Hypothalamus (tissue), 51 donors: ENCODE measurements around the gene CMPK1.
"Not testable (repeated sequence)": the region's sequence is repeated elsewhere in the genome, so short reads cannot be mapped to it uniquely, and the experiment has no call there.

Experiments used
- DNase-seq, 51 donors: peaks; one replicate each; lab custom pipeline; 2025; lab: John Stamatoyannopoulos, UW

Gene CMPK1

GRCh38 chr1:47337350-47337749 is 3.8 kb downstream of the CMPK1 start:
- DNase-seq = no peak

GRCh38 chr1:47338249-47339077 is 4.9 kb downstream of the CMPK1 start:
- DNase-seq = no peak

- DNase-seq = no peak
These were observed 6.6 kb downstream of the CMPK1 start for GRCh38 chr1:47340227-47340626.

DNA sequence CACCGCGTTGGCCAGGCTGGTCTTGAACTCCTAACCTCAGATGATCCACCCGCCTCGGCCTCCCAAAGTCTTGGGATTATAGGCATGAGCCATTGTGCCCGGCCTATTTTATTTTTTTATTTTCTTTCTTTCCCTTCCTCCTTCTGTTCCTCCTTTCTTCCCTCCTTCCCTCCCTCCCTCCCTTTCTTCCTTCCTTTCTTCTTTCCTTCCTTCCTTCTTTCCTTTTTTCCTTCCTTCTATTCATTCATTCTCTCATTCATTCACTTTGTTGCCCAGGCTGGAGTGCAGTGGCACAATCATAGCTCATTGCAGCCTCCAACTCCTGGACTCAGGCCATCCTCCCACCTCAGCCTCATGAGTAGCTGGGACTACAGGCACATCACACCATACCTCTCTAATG is 13.4 kb downstream of the CMPK1 start:
- not testable (repeated sequence) for DNase-seq

- no peak for DNase-seq
These were observed 14.1 kb downstream of the CMPK1 start for GRCh38 chr1:47347735-47348134.

DNA sequence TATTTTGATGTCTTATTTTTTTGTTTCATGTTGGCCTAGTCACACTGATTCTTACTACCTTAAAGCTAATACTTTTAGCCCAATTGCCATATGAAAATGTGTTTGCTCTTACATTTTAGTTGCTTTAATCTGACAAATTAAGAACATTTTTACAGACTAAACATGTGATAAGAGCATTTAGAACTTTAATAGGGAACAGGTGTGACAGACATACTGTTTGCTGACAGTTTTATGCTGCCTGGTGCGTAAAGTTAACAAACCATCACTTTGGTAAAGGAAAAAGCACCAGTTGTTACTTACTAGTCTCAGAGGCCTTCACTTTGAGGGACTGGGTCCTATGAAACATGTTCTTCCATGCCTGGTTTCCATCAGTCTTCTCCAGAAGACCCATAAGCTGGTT is 14.7 kb downstream of the CMPK1 start:
- DNase-seq = no peak

DNA sequence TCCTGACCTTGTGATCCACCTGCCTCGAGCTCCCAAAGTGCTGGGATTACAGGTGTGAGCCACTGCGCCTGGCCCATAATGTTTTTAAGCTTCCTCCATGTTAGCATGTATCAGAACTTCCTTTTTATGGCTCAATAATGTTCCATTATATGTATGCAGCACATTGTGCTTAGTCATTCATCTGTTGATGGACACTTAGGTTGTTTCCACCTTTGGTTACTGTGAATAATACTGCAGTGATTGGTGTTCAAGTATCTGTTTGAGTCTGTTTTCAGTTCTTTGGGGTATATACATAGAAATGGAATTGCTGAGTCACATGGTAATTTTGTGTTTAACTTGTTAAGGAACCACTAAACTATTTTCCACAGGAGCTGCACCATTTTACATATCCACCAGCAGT is 17.7 kb downstream of the CMPK1 start:
- DNase-seq = no peak

- DNase-seq = no peak
These were observed 27.8 kb downstream of the CMPK1 start for GRCh38 chr1:47361380-47361779.

DNA sequence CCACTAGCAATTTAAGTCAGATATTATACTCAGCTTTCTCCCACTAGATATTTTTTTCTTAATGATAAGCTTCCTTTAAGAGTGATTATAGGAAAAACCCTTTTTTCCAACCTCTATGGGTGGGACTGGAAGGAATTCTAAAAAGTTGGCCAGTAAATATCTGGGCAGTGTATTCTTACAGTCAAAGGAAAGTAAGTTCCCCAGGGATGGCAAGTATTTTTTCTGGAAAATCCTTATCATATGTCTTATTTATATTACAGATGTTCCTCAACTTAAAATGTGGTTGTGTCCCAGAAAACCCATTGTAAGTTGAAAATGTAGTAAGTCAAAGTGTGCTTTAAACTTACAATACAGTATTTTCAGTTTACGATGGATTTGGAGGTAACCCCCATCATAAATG is 29.2 kb downstream of the CMPK1 start:
- DNase-seq = no peak

DNA sequence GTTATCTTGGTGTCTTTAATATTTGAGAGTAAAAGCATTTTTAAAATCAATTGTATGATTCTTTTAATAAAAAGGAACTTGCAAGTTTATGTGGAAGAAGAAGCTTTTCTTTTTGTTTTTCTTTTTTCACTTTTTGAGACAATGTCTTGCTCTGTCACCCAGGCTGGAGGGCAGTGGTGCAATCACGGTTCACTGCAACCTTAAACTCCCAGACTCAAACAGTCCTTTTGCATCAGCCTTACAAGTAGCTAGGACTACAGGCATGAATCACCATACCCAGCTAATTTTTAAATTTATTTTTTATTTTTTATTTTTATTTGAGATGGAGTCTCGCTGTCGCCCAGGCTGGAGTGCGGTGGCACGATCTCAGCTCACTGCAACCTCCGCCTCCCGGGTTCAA is 34.1 kb downstream of the CMPK1 start:
- DNase-seq = no peak

GRCh38 chr1:47371016-47371517 is 37.5 kb downstream of the CMPK1 start:
- DNase-seq = no peak

GRCh38 chr1:47374501-47374900 is 40.9 kb downstream of the CMPK1 start:
- DNase-seq = no peak

DNA sequence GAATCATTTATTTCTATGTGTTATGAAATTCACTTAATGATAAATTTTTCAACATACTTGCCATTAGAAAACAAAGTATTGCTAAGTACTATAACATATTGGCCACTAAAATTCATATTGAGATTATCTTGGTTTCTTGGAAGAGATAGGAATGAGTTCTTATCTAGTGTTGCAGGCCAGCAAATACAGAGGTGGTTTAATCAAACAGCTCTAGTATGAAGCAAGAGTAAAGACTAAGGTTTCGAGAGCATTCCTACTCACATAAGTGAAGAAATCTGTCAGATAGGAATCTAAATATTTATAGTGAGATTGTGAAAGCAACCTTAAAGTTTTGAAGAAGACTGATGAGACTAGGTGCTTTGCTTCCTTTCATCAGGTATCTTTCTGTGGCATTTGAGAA is 44.6 kb downstream of the CMPK1 start:
- no peak for DNase-seq

DNA sequence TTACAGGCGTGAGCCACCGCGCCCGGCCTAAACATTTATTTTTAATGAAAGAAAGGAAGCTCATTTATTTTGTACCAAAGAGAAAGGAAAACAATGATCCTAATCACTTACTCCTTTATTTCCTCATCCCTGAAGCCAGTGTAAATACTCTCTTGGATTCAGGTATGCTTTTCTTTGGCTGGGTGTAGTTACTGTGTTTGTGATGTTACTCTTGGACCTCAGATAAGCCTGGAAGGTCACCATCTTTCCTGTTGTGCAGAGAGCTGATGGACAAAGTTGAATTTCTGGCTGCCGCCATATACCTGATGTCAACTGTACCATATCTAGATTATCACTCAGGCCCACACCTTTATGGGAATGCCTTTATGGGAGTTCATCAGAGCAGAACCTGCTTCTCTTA is 47.1 kb downstream of the CMPK1 start:
- DNase-seq = no peak

DNA sequence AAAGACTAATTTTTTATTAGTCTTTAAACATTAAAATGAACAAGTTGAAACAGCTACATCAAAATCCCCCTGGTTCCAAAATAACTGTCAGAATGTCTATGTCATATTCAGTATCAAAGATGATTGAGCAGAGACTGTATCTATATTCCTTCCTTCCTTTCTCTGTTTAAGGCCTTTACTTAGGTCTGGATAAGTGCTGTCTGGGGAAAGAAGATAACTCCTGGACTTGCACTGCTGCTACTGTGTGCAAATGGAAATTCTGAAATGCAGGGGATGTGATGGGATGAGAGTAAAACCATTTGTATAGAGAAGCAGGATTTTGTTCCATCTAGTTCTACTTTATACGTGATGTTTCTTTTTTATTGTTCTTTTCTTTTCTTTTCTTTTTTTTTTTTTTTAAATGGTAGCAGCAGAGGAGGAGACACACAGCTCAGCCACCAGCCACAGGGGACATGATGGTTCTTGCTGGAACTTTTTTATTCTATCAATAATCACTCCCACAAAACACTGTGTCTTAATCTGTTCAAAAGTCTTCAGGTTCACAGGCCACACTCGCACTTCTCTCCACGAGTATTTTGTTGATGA is 48.9 kb downstream of the CMPK1 start:
- DNase-seq = no peak

DNA sequence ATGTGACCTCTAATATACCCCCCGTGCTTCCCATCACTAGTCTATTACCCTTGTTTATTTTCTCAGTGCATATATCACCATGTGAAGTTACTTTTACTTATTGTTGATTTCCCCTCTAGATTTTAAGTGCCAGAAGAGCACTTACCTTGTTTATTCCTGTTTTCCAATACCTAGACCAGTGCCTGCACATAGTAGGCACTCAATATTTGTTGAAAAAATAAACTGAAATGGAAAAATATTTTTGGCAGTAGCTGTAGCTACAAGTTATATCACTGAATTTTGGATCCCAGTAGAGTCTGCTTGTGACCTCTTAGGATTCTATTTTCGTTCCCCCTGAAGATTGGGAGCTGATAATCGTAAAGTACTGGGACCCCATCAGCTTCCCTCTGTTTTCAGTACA is 50.5 kb downstream of the CMPK1 start:
- no peak for DNase-seq

GRCh38 chr1:47385020-47385419 is 51.4 kb downstream of the CMPK1 start:
- no peak for DNase-seq

GRCh38 chr1:47386268-47386667 is 52.7 kb downstream of the CMPK1 start:
- no peak for DNase-seq

DNA sequence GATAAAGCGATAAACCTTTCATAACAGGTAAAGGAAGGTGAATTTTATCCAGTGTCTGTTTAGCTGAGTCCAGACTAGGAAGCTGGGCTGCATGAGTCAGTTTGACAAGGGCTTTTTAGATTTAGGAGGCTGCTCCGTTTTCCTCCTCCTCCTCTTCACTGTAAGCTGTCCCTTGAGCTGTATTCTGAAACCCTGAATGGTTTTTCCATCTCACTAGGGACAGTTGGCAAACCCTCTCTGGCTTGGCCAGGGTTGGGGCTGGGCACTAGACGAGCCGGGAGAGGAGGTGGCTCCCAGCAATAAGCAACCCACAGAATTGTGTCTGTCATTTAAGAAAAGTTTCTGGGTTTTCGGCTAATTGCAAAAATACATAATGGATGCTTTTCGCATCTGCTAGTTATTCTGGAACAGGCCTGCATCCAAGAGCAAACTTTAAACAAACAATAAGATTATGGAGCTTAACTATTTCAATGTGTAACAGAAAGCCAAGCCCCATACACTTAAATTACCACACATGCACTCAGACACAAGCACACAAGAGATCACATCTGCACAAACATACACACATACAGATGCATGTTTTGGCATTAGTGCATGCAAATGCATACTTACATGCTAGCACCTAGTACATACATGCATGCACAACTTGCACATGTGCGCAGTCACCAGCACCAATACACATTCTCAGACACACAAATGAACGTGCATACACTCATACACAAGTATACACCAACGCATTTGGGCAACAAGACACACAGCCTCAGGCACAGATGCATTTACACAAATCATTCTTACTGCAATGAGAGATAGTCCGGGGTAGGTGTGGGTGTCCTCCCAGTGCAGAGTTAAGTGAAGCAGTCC is 54.7 kb downstream of the CMPK1 start:
- no peak for DNase-seq

DNA sequence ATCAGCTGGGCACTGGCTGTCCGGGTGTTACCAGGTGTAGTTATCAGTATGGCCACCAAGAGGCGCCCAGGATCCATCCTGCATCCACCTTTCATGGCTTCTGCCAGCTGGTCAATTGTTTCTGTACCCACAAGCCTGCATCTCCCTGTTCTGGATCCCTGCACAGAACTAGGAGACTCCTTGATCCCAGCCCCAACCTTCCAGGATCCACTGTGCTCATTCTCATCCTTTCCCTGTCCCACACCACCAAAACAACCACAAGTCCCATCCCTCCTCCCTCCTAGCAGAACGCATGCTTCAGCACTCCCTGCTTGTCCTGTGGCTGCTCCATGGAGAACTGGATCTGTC is 55.3 kb downstream of the CMPK1 start:
- DNase-seq = peak in 34 of 51 donors; percentile 1 to 51 (median 16)

DNA sequence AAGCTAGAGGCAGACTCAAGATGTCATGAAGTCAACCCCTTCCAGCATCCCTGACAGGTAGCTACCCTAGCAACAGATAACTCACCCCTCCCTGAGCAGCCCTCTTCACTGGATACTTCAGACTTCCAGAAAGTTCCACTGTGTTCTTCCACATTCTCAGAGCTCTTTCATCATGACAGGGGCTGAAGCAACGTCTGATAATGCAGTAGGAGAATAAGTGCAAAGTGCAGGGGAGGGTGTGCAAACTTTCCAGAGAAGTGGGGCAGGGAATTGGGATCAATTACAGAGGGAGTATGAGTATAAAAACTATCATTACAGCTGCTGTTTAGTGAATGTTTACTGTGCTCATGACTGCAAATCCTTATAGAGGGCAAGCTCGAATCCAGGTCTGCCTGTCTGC is 56.1 kb downstream of the CMPK1 start:
- DNase-seq = no peak

- DNase-seq = no peak
These were observed 57.3 kb downstream of the CMPK1 start for GRCh38 chr1:47390843-47391242.
